Measurements from ENCODE around the gene FOXQ1.

Gene FOXQ1

DNA sequence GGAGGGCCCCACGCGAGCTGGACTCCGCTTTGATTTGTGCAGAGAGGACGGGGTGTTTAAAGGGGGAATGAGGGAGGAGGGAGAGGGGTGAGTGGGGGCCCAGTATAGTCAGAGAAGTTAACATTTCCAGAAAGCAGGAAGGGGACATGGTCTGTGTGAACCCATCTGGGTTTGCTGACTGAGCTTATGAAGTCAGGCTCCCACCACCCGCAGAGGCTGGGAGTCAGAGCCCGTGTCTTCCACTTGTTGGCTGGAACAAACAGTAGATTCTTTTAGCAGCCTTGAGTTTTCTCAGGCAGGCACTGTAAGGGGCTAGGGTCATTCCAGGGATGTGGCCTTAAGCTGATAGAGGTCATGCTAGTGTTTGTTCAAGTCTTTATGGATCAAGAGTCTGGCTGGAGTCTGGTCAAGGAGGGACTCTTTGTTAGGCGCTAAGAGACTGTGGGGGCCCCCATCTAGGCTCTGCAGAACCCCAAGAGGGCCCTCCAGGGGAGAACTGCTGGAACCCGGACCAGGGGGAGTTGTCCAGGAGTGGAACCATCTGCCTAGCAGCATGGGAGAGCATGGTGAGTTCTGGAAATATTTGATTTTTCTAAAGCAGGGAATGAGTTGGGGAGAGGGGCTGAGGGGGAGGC lies 31.1 kb upstream of the FOXQ1 start (continued):
- TF ChIP-seq OSR2 (tag by site-specific recombination; IDR thresholded peaks at IDR 0.05) (no peak), ZNF658 (tag by site-specific recombination; IDR thresholded peaks at IDR 0.05) (no peak), ZNF121 (tag by site-specific recombination; IDR thresholded peaks at IDR 0.05) (no peak), ZNF169 (tag by site-specific recombination; IDR thresholded peaks at IDR 0.05) (no peak), FEZF1 (tag by site-specific recombination; IDR thresholded peaks at IDR 0.05) (no peak)
- TF ChIP-seq, protein P1, sequence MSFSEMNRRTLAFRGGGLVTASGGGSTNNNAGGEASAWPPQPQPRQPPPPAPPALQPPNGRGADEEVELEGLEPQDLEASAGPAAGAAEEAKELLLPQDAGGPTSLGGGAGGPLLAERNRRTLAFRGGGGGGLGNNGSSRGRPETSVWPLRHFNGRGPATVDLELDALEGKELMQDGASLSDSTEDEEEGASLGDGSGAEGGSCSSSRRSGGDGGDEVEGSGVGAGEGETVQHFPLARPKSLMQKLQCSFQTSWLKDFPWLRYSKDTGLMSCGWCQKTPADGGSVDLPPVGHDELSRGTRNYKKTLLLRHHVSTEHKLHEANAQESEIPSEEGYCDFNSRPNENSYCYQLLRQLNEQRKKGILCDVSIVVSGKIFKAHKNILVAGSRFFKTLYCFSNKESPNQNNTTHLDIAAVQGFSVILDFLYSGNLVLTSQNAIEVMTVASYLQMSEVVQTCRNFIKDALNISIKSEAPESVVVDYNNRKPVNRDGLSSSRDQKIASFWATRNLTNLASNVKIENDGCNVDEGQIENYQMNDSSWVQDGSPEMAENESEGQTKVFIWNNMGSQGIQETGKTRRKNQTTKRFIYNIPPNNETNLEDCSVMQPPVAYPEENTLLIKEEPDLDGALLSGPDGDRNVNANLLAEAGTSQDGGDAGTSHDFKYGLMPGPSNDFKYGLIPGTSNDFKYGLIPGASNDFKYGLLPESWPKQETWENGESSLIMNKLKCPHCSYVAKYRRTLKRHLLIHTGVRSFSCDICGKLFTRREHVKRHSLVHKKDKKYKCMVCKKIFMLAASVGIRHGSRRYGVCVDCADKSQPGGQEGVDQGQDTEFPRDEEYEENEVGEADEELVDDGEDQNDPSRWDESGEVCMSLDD (tag by site-specific recombination; IDR thresholded peaks at IDR 0.05) = no peak

DNA sequence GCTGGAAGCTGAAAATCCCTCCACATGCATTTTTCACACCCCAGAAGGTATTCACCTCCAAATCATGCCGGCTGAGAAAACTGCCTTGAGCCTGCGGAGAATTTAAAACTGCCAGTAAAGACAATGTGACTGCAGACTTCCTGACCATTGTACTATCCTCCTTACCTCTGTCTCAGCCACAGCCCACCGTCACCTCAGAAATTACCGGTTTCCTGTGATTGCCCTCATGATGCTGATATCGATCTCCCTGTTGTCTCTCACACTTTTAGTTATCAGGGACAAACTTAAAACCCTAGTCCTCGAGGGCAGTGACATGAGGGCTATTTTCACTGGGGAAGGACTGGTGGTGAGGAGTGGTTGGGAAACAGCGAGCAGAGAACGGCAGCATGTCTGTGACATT lies 30.2 kb upstream of the FOXQ1 start:
- CTCF ChIA-PET = interaction anchor here (1.2 kb wide), 1 partner anchor 143 kb away, joined by 3 read pairs; no protein-coding TSS in a partner anchor
- Histone ChIP-seq H3K4me3 (ENCODE audit: low read depth, low read length) (no peak overlapping the region), H3K9me3 (ENCODE audit: control insufficient read depth, insufficient read depth, low read depth, low read length) (no peaks in the 10 kb centered on the region), H3K36me3 (ENCODE audit: control insufficient read depth in 2 of 2, insufficient read depth in 1 of 2, low read length in 2 of 2) (no peaks in the 10 kb centered on the region), H3K27ac (ENCODE audit: extremely low read depth, low read depth, low read length) (no peak overlapping the region), H3K4me1 (ENCODE audit: control insufficient read depth, insufficient read depth, low read length) (no peaks in the 10 kb centered on the region; the same call in 1 of the 2 replicates)
- TF ChIP-seq ZNF24 (tag by site-specific recombination; IDR thresholded peaks at IDR 0.05) (no peak), ZNF223 (tag by site-specific recombination; IDR thresholded peaks at IDR 0.05) (no peak), KLF16 (tag by site-specific recombination; IDR thresholded peaks at IDR 0.05) (no peak), ZNF571 (tag by site-specific recombination; IDR thresholded peaks at IDR 0.05) (no peak), ZBTB7A (tag by site-specific recombination; IDR thresholded peaks at IDR 0.05; ENCODE audit: low read depth) (no peak), ZNF174 (tag by site-specific recombination; IDR thresholded peaks at IDR 0.05) (no peak), ZNF354C (tag by site-specific recombination; IDR thresholded peaks at IDR 0.05; ENCODE audit: borderline replicate concordance, low read depth) (no peak), ZNF560 (tag by site-specific recombination; IDR thresholded peaks at IDR 0.05; ENCODE audit: borderline replicate concordance) (no peak)
- POLR2A ChIA-PET = no interaction called here

DNA sequence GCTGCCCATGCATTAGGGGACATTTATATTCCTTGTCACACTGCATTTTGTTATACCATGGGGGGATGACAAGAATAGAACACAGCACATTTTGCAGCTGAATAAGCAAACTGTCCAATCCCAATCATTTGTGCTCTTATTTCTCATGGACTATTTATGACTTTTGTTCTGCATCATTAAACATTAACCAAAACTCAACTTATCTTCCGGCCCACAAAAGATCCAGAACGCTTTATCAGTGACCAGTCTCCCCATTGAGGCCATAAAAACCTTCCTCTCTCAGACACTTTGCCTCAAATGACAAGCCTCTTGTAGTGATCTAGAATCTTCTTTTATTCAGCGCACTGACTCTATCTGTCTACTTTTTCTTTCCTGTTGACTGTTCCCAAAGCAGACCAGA lies 28.4 kb upstream of the FOXQ1 start:
- CTCF ChIA-PET = no interaction called here

More for the DNA sequence above, 28.4 kb upstream of the FOXQ1 start:
- Histone ChIP-seq H3K27ac (ENCODE audit: extremely low read depth, low read depth, low read length) (no peak overlapping the region), H3K36me3 (ENCODE audit: control insufficient read depth in 2 of 2, insufficient read depth in 1 of 2, low read length in 2 of 2) (no peaks in the 10 kb centered on the region), H3K4me3 (ENCODE audit: low read depth, low read length) (no peak overlapping the region), H3K9me3 (ENCODE audit: control insufficient read depth, insufficient read depth, low read depth, low read length) (no peaks in the 10 kb centered on the region), H3K4me1 (ENCODE audit: control insufficient read depth, insufficient read depth, low read length) (no peaks in the 10 kb centered on the region)
- POLR2A ChIA-PET = no interaction called here
- TF ChIP-seq, protein P2, sequence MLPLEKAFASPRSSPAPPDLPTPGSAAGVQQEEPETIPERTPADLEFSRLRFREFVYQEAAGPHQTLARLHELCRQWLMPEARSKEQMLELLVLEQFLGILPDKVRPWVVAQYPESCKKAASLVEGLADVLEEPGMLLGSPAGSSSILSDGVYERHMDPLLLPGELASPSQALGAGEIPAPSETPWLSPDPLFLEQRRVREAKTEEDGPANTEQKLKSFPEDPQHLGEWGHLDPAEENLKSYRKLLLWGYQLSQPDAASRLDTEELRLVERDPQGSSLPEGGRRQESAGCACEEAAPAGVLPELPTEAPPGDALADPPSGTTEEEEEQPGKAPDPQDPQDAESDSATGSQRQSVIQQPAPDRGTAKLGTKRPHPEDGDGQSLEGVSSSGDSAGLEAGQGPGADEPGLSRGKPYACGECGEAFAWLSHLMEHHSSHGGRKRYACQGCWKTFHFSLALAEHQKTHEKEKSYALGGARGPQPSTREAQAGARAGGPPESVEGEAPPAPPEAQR (tag by site-specific recombination; IDR thresholded peaks at IDR 0.05) = no peak
- TF ChIP-seq ZFP41 (tag by site-specific recombination; IDR thresholded peaks at IDR 0.05; ENCODE audit: borderline replicate concordance) (no peak), SCRT1 (tag by site-specific recombination; IDR thresholded peaks at IDR 0.05; ENCODE audit: borderline replicate concordance) (no peak), ZNF560 (tag by site-specific recombination; IDR thresholded peaks at IDR 0.05; ENCODE audit: borderline replicate concordance) (no peak), ZNF426 (tag by site-specific recombination; IDR thresholded peaks at IDR 0.05) (no peak), HOXC10 (CRISPR knock-in tag; IDR thresholded peaks at IDR 0.05) (no peak), ZFHX2 (tag by site-specific recombination; conservative IDR thresholded peaks at IDR 0.05) (no peak), KLF8 (tag by site-specific recombination; IDR thresholded peaks at IDR 0.05) (no peak), ZNF596 (tag by site-specific recombination; IDR thresholded peaks at IDR 0.05) (no peak), ZNF791 (tag by site-specific recombination; IDR thresholded peaks at IDR 0.05) (no peak), ZNF654 (tag by site-specific recombination; IDR thresholded peaks at IDR 0.05; ENCODE audit: low read depth) (no peak), ZNF76 (tag by site-specific recombination; IDR thresholded peaks at IDR 0.05; ENCODE audit: borderline replicate concordance, low read depth) (no peak)
- TF ChIP-seq, protein P3, sequence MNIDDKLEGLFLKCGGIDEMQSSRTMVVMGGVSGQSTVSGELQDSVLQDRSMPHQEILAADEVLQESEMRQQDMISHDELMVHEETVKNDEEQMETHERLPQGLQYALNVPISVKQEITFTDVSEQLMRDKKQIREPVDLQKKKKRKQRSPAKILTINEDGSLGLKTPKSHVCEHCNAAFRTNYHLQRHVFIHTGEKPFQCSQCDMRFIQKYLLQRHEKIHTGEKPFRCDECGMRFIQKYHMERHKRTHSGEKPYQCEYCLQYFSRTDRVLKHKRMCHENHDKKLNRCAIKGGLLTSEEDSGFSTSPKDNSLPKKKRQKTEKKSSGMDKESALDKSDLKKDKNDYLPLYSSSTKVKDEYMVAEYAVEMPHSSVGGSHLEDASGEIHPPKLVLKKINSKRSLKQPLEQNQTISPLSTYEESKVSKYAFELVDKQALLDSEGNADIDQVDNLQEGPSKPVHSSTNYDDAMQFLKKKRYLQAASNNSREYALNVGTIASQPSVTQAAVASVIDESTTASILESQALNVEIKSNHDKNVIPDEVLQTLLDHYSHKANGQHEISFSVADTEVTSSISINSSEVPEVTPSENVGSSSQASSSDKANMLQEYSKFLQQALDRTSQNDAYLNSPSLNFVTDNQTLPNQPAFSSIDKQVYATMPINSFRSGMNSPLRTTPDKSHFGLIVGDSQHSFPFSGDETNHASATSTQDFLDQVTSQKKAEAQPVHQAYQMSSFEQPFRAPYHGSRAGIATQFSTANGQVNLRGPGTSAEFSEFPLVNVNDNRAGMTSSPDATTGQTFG (tag by site-specific recombination; IDR thresholded peaks at IDR 0.05; ENCODE audit: borderline replicate concordance) = no peak
